HepG2 (cell line): ENCODE data around the gene CCT7. TPM values are rescaled to one million over a fixed set of nuclear protein-coding genes. Genes with fewer than 3 reads are reported as not detected.

Experiments
- CBX2 ChIP-seq, 2 experiments: fragments of 200-600 bp in 1 of 2; sonication (generic); formaldehyde crosslinking in 1 of 2; IDR thresholded peaks; 2 replicates each; pipeline versions ENCODE4 v1.7.0 to v1.8.1; 2018 to 2022; ENCODE audit warnings: low read depth in 2 of 2, low read length in 1 of 2, mild to moderate bottlenecking in 1 of 2, missing genetic modification reagents in 1 of 2
- EED ChIP-seq: sonication (generic); formaldehyde crosslinking; IDR thresholded peaks from 2 replicates; pipeline ENCODE4 v1.5.0; 2020; ENCODE audit warnings: mild to moderate bottlenecking, missing genetic modification reagents
- FOSL2 ChIP-seq: sonication (generic); formaldehyde crosslinking; IDR thresholded peaks from 2 replicates; pipeline ENCODE4 v1.4.0; 2020; ENCODE audit warnings: missing genetic modification reagents
- KAT2B ChIP-seq: fragments of 150-350 bp; IDR thresholded peaks from 2 replicates; pipeline ENCODE4 v1.6.1; 2014; ENCODE audit warnings: low read depth, low read length, borderline replicate concordance
- ONECUT2 ChIP-seq: sonication (generic); formaldehyde crosslinking; IDR thresholded peaks from 2 replicates; pipeline ENCODE4 v1.4.0; 2020; ENCODE audit warnings: missing genetic modification reagents
- RNF2 ChIP-seq: fragments of 450-650 bp; conservative IDR thresholded peaks from 2 replicates; pipeline ENCODE4 v1.6.1; 2016; ENCODE audit warnings: low read depth
- SP140L ChIP-seq: sonication (generic); formaldehyde crosslinking; IDR thresholded peaks from 2 replicates; pipeline ENCODE4 v1.4.0; 2020; ENCODE audit warnings: missing genetic modification reagents, borderline replicate concordance
- SP4 ChIP-seq: sonication (generic); formaldehyde crosslinking; IDR thresholded peaks from 2 replicates; pipeline ENCODE4 v1.8.1; 2023; ENCODE audit warnings: mild to moderate bottlenecking, missing genetic modification reagents
- ZEB1 ChIP-seq: IDR thresholded peaks from 2 replicates; pipeline ENCODE4 v1.6.1; 2012; ENCODE audit warnings: mild to moderate bottlenecking, low read depth, inconsistent platforms; ENCODE audit not compliant: insufficient replicate concordance
- ZNF792 ChIP-seq: IDR thresholded peaks from 2 replicates; pipeline ENCODE4 v1.6.1; 2016
- polyA plus RNA-seq, 8 experiments: library from polyadenylated mRNA; depleted of rRNA in 3 of 8; stranded (reverse) in 7 of 8; unstranded in 1 of 8; fragments of >200 nt; fragmentation: Illumina TruSeq in 4 of 8; extraction: Trizol in 4 of 8; gene quantifications; 2 replicates each; pipeline versions ENCODE4 v1.2.1 to v1.2.3, GENCODE V29; 2011 to 2016; ENCODE audit warnings: low read depth in 4 of 8, missing spikeins in 1 of 8, mixed read lengths in 1 of 8; ENCODE audit not compliant: insufficient read depth in 1 of 8
- total RNA-seq, 5 experiments: library from RNA; depleted of rRNA; stranded (reverse); fragments of >200 nt; fragmentation: Illumina TruSeq; extraction: Trizol; gene quantifications; 2 replicates each; pipeline ENCODE4 v1.2.3, GENCODE V29; 2016; ENCODE audit warnings: low read depth in 1 of 5
- TF ChIP-seq, protein P1 (sequence below): IDR thresholded peaks from 2 replicates; pipeline ENCODE4 v1.4.0; 2020; ENCODE audit warnings: mild to moderate bottlenecking, missing genetic modification reagents
- TF ChIP-seq, protein P2 (sequence below): IDR thresholded peaks from 2 replicates; pipeline ENCODE4 v1.6.1; 2016

The CCT7 gene
- total and polyA plus RNA-seq, 2 of the 13 experiments (the other 11 are each of a cell fraction or from before 2014, with no cell fraction given): 347 to 517 TPM

GRCh38 chr2:73300926-73301325, 66.8 kb downstream of the CCT7 start (continued):
- TF ChIP-seq CBX2 (IDR thresholded peaks at IDR 0.05; ENCODE audit: low read depth, low read length) (no peak), CBX2 (CRISPR knock-in tag; IDR thresholded peaks at IDR 0.05; ENCODE audit: low read depth) (no peak), KAT2B (no peak), ZEB1 (no peak), RNF2 (no peak), EED (CRISPR knock-in tag) (no peak), ZNF792 (CRISPR knock-in tag) (no peak), SP140L (no peak), ONECUT2 (CRISPR knock-in tag) (no peak), SP4 (no peak), FOSL2 (CRISPR knock-in tag) (no peak)
- TF ChIP-seq, protein P1, sequence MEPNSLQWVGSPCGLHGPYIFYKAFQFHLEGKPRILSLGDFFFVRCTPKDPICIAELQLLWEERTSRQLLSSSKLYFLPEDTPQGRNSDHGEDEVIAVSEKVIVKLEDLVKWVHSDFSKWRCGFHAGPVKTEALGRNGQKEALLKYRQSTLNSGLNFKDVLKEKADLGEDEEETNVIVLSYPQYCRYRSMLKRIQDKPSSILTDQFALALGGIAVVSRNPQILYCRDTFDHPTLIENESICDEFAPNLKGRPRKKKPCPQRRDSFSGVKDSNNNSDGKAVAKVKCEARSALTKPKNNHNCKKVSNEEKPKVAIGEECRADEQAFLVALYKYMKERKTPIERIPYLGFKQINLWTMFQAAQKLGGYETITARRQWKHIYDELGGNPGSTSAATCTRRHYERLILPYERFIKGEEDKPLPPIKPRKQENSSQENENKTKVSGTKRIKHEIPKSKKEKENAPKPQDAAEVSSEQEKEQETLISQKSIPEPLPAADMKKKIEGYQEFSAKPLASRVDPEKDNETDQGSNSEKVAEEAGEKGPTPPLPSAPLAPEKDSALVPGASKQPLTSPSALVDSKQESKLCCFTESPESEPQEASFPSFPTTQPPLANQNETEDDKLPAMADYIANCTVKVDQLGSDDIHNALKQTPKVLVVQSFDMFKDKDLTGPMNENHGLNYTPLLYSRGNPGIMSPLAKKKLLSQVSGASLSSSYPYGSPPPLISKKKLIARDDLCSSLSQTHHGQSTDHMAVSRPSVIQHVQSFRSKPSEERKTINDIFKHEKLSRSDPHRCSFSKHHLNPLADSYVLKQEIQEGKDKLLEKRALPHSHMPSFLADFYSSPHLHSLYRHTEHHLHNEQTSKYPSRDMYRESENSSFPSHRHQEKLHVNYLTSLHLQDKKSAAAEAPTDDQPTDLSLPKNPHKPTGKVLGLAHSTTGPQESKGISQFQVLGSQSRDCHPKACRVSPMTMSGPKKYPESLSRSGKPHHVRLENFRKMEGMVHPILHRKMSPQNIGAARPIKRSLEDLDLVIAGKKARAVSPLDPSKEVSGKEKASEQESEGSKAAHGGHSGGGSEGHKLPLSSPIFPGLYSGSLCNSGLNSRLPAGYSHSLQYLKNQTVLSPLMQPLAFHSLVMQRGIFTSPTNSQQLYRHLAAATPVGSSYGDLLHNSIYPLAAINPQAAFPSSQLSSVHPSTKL: no peak
- TF ChIP-seq, protein P2, sequence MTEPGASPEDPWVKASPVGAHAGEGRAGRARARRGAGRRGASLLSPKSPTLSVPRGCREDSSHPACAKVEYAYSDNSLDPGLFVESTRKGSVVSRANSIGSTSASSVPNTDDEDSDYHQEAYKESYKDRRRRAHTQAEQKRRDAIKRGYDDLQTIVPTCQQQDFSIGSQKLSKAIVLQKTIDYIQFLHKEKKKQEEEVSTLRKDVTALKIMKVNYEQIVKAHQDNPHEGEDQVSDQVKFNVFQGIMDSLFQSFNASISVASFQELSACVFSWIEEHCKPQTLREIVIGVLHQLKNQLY (CRISPR knock-in tag): no peak
